Heart right ventricle (tissue), 16 donors: ENCODE results near the gene ZNF470. TPM values are rescaled to one million over a fixed set of nuclear protein-coding genes. Genes with fewer than 3 reads are reported as not detected.

Source experiments
- ATAC-seq, 8 donors: fragments of 200-7000 bp; cut with Tn5 transposase; one replicate each; pipeline ENCODE4 v1.9.1; 2020; ENCODE audit warnings: mild to moderate bottlenecking in 8 of 8, moderate library complexity in 8 of 8, moderate number of reproducible peaks in 1 of 8
- DNase-seq, 2 donors: peaks; one replicate each; pipeline ENCODE4 v3.0.0-alpha.2; 2020
- H3K27ac ChIP-seq, 10 donors: fragments of 200-600 bp; sonication (generic) in 2 of 10; one replicate each; pipeline versions ENCODE4 v1.5.0 to v1.8.0; 2020 to 2022; ENCODE audit warnings: mild to moderate bottlenecking in 3 of 10
- H3K27me3 ChIP-seq, 7 donors: fragments of 200-600 bp; one replicate each; pipeline ENCODE4 v1.8.0; 2021 to 2022; ENCODE audit warnings: mild to moderate bottlenecking in 2 of 7
- H3K36me3 ChIP-seq, 9 donors: fragments of 200-600 bp; sonication (generic) in 1 of 9; one replicate each; pipeline versions ENCODE4 v1.5.0 to v1.8.0; 2020 to 2022; ENCODE audit warnings: mild to moderate bottlenecking in 2 of 9
- H3K4me1 ChIP-seq, 9 donors: fragments of 200-600 bp; sonication (generic) in 1 of 9; one replicate each; pipeline versions ENCODE4 v1.5.0 to v1.8.0; 2020 to 2022; ENCODE audit warnings: mild to moderate bottlenecking in 4 of 9
- H3K4me3 ChIP-seq, 10 donors: fragments of 200-600 bp; sonication (generic) in 2 of 10; one replicate each; pipeline versions ENCODE4 v1.5.0 to v1.8.0; 2020 to 2022; ENCODE audit warnings: mild to moderate bottlenecking in 7 of 10, moderate library complexity in 2 of 10
- H3K9me3 ChIP-seq, 11 donors: fragments of 200-600 bp in 10 of 11; sonication (generic) in 2 of 11; one replicate each; pipeline versions ENCODE4 v1.5.0 to v1.8.0; 2013 to 2022; ENCODE audit warnings: mild to moderate bottlenecking in 2 of 11, control low read depth in 1 of 11, moderate library complexity in 1 of 11
- WGBS, 2 donors: extraction: QIAGEN DNeasy Blood & Tissue Kit; methylation state at CpG; one replicate each; pipeline ENCODE4 v1.1.7; 2013; ENCODE audit warnings: inconsistent platforms in 1 of 2; 5-methylcytosine and 5-hydroxymethylcytosine counted together
- intact Hi-C, 10 donors: fragments of 100-400 bp; cut with DNase I; formaldehyde crosslinking; loops; one replicate each; pipeline versions ENCODE4 v1.11.1 to v1.14.2; 2022
- polyA plus RNA-seq, 2 donors: library from polyadenylated mRNA; stranded (reverse); fragments of 200-250 nt; gene quantifications; one replicate each; pipeline ENCODE4 v1.2.3, GENCODE V29; 2013
- total RNA-seq, 10 donors: library from RNA; stranded (reverse); fragmentation: NEBNext Ultra II Directional in 3 of 10; extraction: Animal tissue kit (Norgen Biotek cat#: 25700) in 3 of 10; gene quantifications; one replicate each; pipeline versions ENCODE4 v1.2.1 to v1.2.4, GENCODE V29; 2021 to 2023
- TF ChIP-seq, protein P1 (sequence below), 9 donors: fragments of 200-600 bp; sonication (generic) in 2 of 9; IDR thresholded peaks; one replicate each; pipeline versions ENCODE4 v1.5.0 to v1.8.0; 2021 to 2022; ENCODE audit warnings: antibody characterized with exemption in 9 of 9, mild to moderate bottlenecking in 5 of 9, moderate library complexity in 1 of 9
- donor health status: Arrhythmogenic right ventricular cardiomyopathy.
- donor health status: ischemic (EF 13 %, LVEDD 7.1; RV severe dilation, severe dysfunction).
- donor health status: healthy with polysubstance abuse.
- donor health status: DM: no; HTN: yes; CAD: no.
- donor health status: DM: no; HTN: no; CAD: no.
- donor health status: ischemic (EF 25% LVEDD 6.9; RV normal size, moderate dysfunction).
- donor health status: ischemic (EF 25% LVEDD 5.7; RV mildly dilated, moderate dysfunction).
- donor health status: healthy.
- donor health status: DM: yes; HTN: yes; CAD: no.
- donor health status: Ischemic cardiomyopathy.
- donor health status: ischemic (EF 35%, LVEDD 5.7; RV mildly dilated, moderate dysfunction).
- donor health status: nonischemic (EF 11% LVEDD 7.7; RV severe dilation, severe dysfunction).
- donor health status: DM: yes; HTN: yes; CAD: no.
- donor health status: PGD.
- donor health status: ischemic (EF 29% LVEDD 5.4; RV normal size, mild dysfunction).
- donor health status: nonischemic (EF 23%, LVEDD 6.1; RV moderate dilation, normal function).

Gene ZNF470
- total and polyA plus RNA-seq, 12 donors: 2.5 to 12.1 (median 4.9) TPM

DNA sequence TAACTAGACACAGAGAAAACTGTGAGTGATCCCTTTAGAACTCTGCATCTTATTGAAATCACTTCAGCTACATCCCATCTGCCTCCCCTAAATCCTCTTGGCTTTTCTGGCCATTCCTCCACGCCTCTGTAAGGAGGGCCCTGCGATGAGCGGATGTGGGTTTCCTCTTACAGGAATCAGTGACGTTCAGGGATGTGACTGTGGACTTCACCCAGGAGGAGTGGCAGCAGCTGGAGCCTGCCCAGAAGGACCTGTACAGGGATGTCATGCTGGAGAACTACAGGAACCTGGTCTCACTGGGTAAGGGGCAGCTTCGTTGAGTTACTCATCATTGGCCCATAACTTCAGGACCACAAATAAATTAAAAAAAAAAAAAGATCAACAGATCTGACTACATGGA lies 46.4 kb downstream of the ZNF470 start:
- H3K27ac ChIP-seq: peak overlapping the region in 7 of 10 donors; percentile 20 to 74 (median 67)
- H3K4me1 ChIP-seq: peaks cover 0 to 11% (median 5%) of the 10 kb centered on the region in 9 donors
- DNase-seq (no peak), ATAC-seq (peak in 6 of 8 donors; percentile 55 to 95 (median 82))
- no peak overlapping the region for H3K4me3 ChIP-seq
- TF ChIP-seq, protein P1, sequence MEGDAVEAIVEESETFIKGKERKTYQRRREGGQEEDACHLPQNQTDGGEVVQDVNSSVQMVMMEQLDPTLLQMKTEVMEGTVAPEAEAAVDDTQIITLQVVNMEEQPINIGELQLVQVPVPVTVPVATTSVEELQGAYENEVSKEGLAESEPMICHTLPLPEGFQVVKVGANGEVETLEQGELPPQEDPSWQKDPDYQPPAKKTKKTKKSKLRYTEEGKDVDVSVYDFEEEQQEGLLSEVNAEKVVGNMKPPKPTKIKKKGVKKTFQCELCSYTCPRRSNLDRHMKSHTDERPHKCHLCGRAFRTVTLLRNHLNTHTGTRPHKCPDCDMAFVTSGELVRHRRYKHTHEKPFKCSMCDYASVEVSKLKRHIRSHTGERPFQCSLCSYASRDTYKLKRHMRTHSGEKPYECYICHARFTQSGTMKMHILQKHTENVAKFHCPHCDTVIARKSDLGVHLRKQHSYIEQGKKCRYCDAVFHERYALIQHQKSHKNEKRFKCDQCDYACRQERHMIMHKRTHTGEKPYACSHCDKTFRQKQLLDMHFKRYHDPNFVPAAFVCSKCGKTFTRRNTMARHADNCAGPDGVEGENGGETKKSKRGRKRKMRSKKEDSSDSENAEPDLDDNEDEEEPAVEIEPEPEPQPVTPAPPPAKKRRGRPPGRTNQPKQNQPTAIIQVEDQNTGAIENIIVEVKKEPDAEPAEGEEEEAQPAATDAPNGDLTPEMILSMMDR (IDR thresholded peaks at IDR 0.05): no peak
- H3K36me3 ChIP-seq: peaks cover 0 to 58% (median 7%) of the 10 kb centered on the region in 9 donors
- peaks cover 0 to 96% (median 0%) of the 10 kb centered on the region in 11 donors for H3K9me3 ChIP-seq
- intact Hi-C loops: no loop called here
- H3K27me3 ChIP-seq: no peaks in the 10 kb centered on the region
- WGBS, 2 donors: 63 to 74% methylated on average over 5 of the region's 5 CpGs

DNA sequence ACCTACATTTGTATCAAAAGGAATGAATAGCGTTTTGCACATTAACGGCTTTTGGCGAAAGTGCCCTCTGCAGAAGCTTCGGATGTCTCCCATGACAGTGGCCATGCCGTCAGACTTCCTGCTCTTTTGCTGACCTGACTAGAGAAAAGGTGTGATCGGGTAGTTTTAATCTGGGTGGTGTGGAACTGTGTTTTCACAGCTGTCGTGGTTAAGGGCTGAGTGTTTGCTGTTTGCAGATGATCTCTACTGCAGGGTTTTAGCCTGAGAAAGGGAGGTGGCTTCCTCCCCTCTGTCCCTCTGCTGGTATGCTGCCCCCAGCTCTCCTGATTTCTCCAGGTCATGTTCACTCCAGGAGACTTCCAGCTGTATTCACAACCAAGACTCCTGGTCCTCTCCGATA lies 50.3 kb downstream of the ZNF470 start:
- H3K27me3 ChIP-seq: no peaks in the 10 kb centered on the region
- TF ChIP-seq, protein P1 (IDR thresholded peaks at IDR 0.05): no peak
- peaks cover 0 to 55% (median 20%) of the 10 kb centered on the region in 9 donors for H3K36me3 ChIP-seq
- peaks cover 0 to 11% (median 0%) of the 10 kb centered on the region in 9 donors for H3K4me1 ChIP-seq
- no peak for DNase-seq
- H3K4me3 ChIP-seq: no peak overlapping the region
- WGBS, 2 donors: 92 to 96% methylated on average over 8 of the region's 8 CpGs
- peaks cover 0 to 100% (median 0%) of the 10 kb centered on the region in 11 donors for H3K9me3 ChIP-seq
- intact Hi-C loops: no loop called here
- no peak overlapping the region for H3K27ac ChIP-seq
- no peak for ATAC-seq

DNA sequence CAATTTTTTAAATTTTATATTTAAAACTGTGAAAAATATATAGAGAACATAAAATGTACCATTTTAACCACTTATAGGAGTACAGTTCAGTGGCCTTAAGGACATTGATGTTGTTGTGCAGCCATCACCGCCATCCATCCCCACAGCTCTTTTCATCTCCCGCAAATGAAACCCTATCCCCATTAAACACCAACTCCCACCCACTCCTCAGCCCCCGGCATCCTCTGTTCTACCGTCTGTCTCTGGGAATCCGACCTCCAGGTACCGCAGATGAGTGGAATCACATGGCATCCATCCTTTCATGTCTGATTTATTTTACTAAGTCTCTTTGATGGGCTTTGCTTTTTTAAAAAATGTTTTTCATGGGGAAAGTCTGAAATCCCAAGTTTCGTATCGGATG lies 51.9 kb downstream of the ZNF470 start:
- Histone ChIP-seq H3K4me3 (no peak overlapping the region), H3K27me3 (no peaks in the 10 kb centered on the region), H3K9me3 (peaks cover 0 to 100% (median 0%) of the 10 kb centered on the region in 11 donors), H3K4me1 (no peaks in the 10 kb centered on the region), H3K27ac (no peak overlapping the region), H3K36me3 (peaks cover 0 to 59% (median 25%) of the 10 kb centered on the region in 9 donors)
- DNase-seq (no peak), ATAC-seq (no peak)
- TF ChIP-seq, protein P1 (IDR thresholded peaks at IDR 0.05): no peak
- WGBS, 2 donors: 76 to 84% methylated on average over 8 of the region's 8 CpGs
- intact Hi-C loops: no loop called here

DNA sequence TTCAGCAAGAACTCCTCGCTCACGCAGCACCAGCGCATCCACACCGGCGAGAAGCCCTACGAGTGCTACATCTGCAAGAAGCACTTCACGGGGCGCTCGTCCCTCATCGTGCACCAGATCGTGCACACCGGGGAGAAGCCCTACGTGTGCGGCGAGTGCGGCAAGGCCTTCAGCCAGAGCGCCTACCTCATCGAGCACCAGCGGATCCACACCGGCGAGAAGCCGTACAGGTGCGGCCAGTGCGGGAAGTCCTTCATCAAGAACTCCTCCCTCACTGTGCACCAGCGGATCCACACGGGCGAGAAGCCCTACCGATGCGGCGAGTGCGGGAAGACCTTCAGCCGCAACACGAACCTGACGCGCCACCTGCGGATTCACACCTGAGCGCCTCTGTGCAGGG lies 55.1 kb downstream of the ZNF470 start:
- WGBS, 2 donors: 91 to 92% methylated on average over 37 of the region's 37 CpGs
- intact Hi-C loops: no loop called here
- Histone ChIP-seq H3K4me1 (no peaks in the 10 kb centered on the region), H3K27ac (no peak overlapping the region), H3K36me3 (peaks cover 0 to 56% (median 38%) of the 10 kb centered on the region in 9 donors), H3K4me3 (no peak overlapping the region), H3K27me3 (no peaks in the 10 kb centered on the region), H3K9me3 (peaks cover 0 to 100% (median 0%) of the 10 kb centered on the region in 11 donors)
- DNase-seq (no peak), ATAC-seq (no peak)
- TF ChIP-seq, protein P1 (IDR thresholded peaks at IDR 0.05): no peak
